OCI-LY7 (cell line): ENCODE measurements around the gene ZFYVE26.

Experiments used
- EZH2phosphoT487 ChIP-seq: fragments of 200-600 bp; sonication (generic); IDR thresholded peaks from 2 replicates; pipeline ENCODE4 v1.6.1; 2018; ENCODE audit warnings: low read depth, borderline replicate concordance, mild to moderate bottlenecking, mixed run types, antibody characterized with exemption, low read length, moderate library complexity, mixed read lengths
- TF ChIP-seq, protein P1 (sequence below): fragments of 200-600 bp; sonication (generic); conservative IDR thresholded peaks from 2 replicates; pipeline ENCODE4 v1.5.1; 2014; ENCODE audit warnings: mild to moderate bottlenecking, antibody characterized with exemption, low read length, moderate library complexity, mixed read lengths

GRCh38 chr14:67853715-67854114 is 37.3 kb upstream of the ZFYVE26 start:
- TF ChIP-seq, protein P1, sequence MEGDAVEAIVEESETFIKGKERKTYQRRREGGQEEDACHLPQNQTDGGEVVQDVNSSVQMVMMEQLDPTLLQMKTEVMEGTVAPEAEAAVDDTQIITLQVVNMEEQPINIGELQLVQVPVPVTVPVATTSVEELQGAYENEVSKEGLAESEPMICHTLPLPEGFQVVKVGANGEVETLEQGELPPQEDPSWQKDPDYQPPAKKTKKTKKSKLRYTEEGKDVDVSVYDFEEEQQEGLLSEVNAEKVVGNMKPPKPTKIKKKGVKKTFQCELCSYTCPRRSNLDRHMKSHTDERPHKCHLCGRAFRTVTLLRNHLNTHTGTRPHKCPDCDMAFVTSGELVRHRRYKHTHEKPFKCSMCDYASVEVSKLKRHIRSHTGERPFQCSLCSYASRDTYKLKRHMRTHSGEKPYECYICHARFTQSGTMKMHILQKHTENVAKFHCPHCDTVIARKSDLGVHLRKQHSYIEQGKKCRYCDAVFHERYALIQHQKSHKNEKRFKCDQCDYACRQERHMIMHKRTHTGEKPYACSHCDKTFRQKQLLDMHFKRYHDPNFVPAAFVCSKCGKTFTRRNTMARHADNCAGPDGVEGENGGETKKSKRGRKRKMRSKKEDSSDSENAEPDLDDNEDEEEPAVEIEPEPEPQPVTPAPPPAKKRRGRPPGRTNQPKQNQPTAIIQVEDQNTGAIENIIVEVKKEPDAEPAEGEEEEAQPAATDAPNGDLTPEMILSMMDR = no peak
- TF ChIP-seq EZH2phosphoT487 = no peak
